Lower leg skin (tissue), 3 donors: Measurements from ENCODE around the gene LHFPL2.

ENCODE experiments used
- POLR2A ChIP-seq, 2 donors: fragments of 450-650 bp; IDR thresholded peaks; one replicate each; pipeline ENCODE4 v1.6.1; 2016 to 2017; ENCODE audit warnings: antibody characterized with exemption in 2 of 2, mild to moderate bottlenecking in 1 of 2, moderate library complexity in 1 of 2
- TF ChIP-seq, protein P1 (sequence below), 3 donors: fragments of 450-650 bp; IDR thresholded peaks; one replicate each; pipeline ENCODE4 v1.5.1; 2016; ENCODE audit warnings: antibody characterized with exemption in 3 of 3, mild to moderate bottlenecking in 3 of 3, moderate library complexity in 2 of 3

DNA sequence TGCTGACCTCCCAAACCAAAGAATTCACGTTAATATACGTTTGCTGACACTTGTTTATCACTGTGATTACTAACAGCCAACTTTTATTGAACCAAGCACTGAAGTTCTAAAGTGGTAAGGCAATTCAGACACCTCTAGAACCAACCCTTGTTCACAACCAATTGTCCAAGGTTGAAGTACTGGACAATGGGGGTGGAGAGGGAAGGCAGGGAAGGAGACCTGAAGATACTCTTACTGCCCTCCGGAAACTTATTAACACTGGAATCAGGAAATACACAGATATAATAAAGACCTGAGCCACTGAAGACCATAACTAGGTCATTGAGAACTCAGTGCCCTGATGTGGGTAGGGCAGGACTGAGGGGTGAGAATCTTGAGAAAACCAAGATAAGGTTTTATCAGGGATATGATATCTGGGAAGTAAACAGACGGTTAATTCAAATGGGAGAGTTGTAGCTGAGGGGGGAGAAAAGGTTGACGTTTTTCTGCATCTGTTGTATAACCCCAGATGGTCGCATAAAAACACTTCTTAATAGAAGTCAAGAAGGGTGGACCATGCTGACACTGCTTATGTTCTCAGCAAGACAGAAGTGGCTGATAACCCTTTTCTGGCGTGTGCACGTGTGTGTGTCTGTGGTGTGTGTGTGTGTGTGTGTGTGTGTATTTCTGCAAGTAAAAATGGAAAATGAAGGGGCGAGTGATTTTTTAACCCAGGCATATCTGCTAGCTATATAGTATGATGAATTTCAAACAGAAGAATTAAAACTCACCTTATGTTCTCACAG, 125.9 kb downstream of the LHFPL2 start:
- TF ChIP-seq, protein P1, sequence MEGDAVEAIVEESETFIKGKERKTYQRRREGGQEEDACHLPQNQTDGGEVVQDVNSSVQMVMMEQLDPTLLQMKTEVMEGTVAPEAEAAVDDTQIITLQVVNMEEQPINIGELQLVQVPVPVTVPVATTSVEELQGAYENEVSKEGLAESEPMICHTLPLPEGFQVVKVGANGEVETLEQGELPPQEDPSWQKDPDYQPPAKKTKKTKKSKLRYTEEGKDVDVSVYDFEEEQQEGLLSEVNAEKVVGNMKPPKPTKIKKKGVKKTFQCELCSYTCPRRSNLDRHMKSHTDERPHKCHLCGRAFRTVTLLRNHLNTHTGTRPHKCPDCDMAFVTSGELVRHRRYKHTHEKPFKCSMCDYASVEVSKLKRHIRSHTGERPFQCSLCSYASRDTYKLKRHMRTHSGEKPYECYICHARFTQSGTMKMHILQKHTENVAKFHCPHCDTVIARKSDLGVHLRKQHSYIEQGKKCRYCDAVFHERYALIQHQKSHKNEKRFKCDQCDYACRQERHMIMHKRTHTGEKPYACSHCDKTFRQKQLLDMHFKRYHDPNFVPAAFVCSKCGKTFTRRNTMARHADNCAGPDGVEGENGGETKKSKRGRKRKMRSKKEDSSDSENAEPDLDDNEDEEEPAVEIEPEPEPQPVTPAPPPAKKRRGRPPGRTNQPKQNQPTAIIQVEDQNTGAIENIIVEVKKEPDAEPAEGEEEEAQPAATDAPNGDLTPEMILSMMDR (IDR thresholded peaks at IDR 0.05), result no peak
- TF ChIP-seq POLR2A (IDR thresholded peaks at IDR 0.05), result no peak
